SU-DHL-6 (cell line): ENCODE results near the gene ZBTB16.

Experiments used
- H2AFZ ChIP-seq: fragments of 200-600 bp; sonication (generic); 2 replicates; pipeline ENCODE4 v1.6.1; 2014; ENCODE audit warnings: low read depth, mild to moderate bottlenecking, moderate library complexity, mixed read lengths, antibody characterized with exemption, low read length; ENCODE audit not compliant: severe bottlenecking
- H3F3A ChIP-seq: fragments of 200-600 bp; shearing (Covaris generic); 2 replicates; pipeline ENCODE4 v1.6.0; 2016; ENCODE audit warnings: antibody characterized with exemption, mild to moderate bottlenecking; ENCODE audit not compliant: insufficient read depth
- H3K27ac ChIP-seq: fragments of 200-600 bp; sonication (generic); 2 replicates; pipeline ENCODE4 v1.5.1; 2016; ENCODE audit warnings: low read depth, mild to moderate bottlenecking, low read length, moderate library complexity, mixed read lengths
- H3K27me3 ChIP-seq: fragments of 200-600 bp; sonication (generic), shearing (Covaris generic); 2 replicates; pipeline ENCODE4 v1.6.0; 2014; ENCODE audit warnings: mild to moderate bottlenecking, low read length
- H3K36me3 ChIP-seq: fragments of 200-600 bp; sonication (generic); 2 replicates; pipeline ENCODE4 v1.6.1; 2014; ENCODE audit warnings: mild to moderate bottlenecking, low read length, mixed read lengths
- H3K4me2 ChIP-seq: fragments of 300-600, 200-600 bp; shearing (Covaris generic), sonication (generic); 2 replicates; pipeline ENCODE4 v1.6.0; 2014; ENCODE audit warnings: low read length, low read depth, mild to moderate bottlenecking; ENCODE audit not compliant: poor library complexity, severe bottlenecking
- H3K4me3 ChIP-seq: fragments of 200-600 bp; sonication (generic); 2 replicates; pipeline ENCODE4 v1.5.1; 2014; ENCODE audit warnings: antibody characterized with exemption, low read length, mild to moderate bottlenecking, mixed read lengths; ENCODE audit not compliant: insufficient read depth, poor library complexity, severe bottlenecking
- H3K79me2 ChIP-seq: fragments of 200-600 bp; sonication (generic); 2 replicates; pipeline ENCODE4 v1.6.1; 2014; ENCODE audit warnings: mild to moderate bottlenecking, low read length, moderate library complexity; ENCODE audit not compliant: insufficient read depth
- H3K9ac ChIP-seq: fragments of 200-600 bp; sonication (generic); 2 replicates; pipeline ENCODE4 v1.7.0; 2014; ENCODE audit warnings: mild to moderate bottlenecking, low read length
- H3K9me2 ChIP-seq: fragments of 200-600 bp; sonication (generic); replicated peaks from 2 replicates; pipeline ENCODE4 v1.6.1; 2014; ENCODE audit warnings: low read length; ENCODE audit not compliant: insufficient read depth
- H3K9me3 ChIP-seq: fragments of 200-600 bp; sonication (generic); 2 replicates; pipeline ENCODE4 v1.6.1; 2014; ENCODE audit warnings: low read length, mixed read lengths; ENCODE audit not compliant: insufficient read depth
- H4K20me1 ChIP-seq: fragments of 200-600 bp; sonication (generic); 2 replicates; pipeline ENCODE4 v1.6.1; 2014; ENCODE audit warnings: low read depth, mild to moderate bottlenecking, antibody characterized with exemption, low read length, moderate library complexity, mixed read lengths
- EZH2phosphoT487 ChIP-seq: fragments of 200-600 bp; sonication (generic), shearing (Covaris generic); conservative IDR thresholded peaks from 2 replicates; pipeline ENCODE4 v1.6.1; 2018; ENCODE audit warnings: mild to moderate bottlenecking, antibody characterized with exemption, low read length, moderate library complexity, mixed read lengths
- TF ChIP-seq, protein P1 (sequence below): fragments of 200-600 bp; sonication (generic); IDR thresholded peaks from one replicate; pipeline ENCODE4 v1.5.1; 2017; ENCODE audit warnings: antibody characterized with exemption, mild to moderate bottlenecking, low read length, moderate library complexity; ENCODE audit not compliant: insufficient read depth, poor library complexity, severe bottlenecking

Gene ZBTB16

DNA sequence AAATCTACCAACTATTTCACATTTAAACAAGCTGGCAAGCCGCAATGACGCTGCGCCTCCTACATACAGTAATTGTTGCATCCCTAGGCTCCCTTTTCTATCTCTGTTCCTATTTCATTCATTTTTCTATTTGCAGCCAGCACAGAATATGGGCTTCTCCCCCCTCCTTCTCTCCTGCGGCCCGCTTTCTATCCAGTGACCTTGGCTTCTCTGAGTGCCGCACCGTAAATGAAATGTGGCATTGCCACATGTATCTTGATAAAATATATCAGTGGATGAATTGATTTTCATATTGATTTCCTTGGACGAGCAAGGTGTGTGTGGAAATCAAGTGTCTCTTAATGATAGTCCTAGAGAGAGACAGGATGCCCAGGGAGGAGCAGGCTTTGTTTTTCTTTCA, 70.2 kb downstream of the ZBTB16 start:
- Histone ChIP-seq H3K4me2 (no peak overlapping the region), H3K36me3 (no peaks in the 10 kb centered on the region)

DNA sequence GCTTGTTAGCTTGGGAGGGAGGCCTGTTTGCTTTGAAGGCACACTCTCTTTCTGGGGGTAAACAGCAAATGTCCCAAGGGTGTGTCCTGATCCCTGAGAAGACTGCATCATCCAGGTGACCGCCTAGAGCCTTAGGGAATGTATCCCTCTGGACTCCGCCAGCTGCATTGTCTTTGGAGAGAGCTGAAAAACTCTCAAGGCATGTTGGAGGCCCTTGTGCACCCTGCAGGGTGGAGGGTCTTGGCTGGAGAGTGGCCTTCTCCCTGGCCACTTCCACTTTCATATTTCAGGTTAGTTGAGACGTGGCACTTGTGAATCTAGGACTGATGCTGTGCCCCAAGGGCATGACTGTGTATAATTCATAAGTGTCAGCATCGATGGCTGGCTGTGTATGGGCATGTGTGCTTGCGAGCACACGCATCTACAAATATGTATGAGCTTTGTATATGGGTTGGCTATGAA, 70.6 kb downstream of the ZBTB16 start:
- TF ChIP-seq, protein P1, sequence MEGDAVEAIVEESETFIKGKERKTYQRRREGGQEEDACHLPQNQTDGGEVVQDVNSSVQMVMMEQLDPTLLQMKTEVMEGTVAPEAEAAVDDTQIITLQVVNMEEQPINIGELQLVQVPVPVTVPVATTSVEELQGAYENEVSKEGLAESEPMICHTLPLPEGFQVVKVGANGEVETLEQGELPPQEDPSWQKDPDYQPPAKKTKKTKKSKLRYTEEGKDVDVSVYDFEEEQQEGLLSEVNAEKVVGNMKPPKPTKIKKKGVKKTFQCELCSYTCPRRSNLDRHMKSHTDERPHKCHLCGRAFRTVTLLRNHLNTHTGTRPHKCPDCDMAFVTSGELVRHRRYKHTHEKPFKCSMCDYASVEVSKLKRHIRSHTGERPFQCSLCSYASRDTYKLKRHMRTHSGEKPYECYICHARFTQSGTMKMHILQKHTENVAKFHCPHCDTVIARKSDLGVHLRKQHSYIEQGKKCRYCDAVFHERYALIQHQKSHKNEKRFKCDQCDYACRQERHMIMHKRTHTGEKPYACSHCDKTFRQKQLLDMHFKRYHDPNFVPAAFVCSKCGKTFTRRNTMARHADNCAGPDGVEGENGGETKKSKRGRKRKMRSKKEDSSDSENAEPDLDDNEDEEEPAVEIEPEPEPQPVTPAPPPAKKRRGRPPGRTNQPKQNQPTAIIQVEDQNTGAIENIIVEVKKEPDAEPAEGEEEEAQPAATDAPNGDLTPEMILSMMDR: no peak
- TF ChIP-seq EZH2phosphoT487: no peak
- no peak overlapping the region for H3K4me2 ChIP-seq
- no peaks in the 10 kb centered on the region for H3K9me3 ChIP-seq
- H3K79me2 ChIP-seq: no peaks in the 10 kb centered on the region
- H3K27me3 ChIP-seq: no peaks in the 10 kb centered on the region
- no peaks in the 10 kb centered on the region for H3F3A ChIP-seq
- H2AFZ ChIP-seq: no peak overlapping the region
- H3K9me2 ChIP-seq: no peaks in the 10 kb centered on the region
- H3K9ac ChIP-seq: no peak overlapping the region
- H4K20me1 ChIP-seq: no peaks in the 10 kb centered on the region
- no peak overlapping the region for H3K4me3 ChIP-seq
- no peak overlapping the region for H3K27ac ChIP-seq
- no peaks in the 10 kb centered on the region for H3K36me3 ChIP-seq

More for the DNA sequence above, 70.2 kb downstream of the ZBTB16 start:
- TF ChIP-seq, protein P1: no peak
- TF ChIP-seq EZH2phosphoT487: no peak
- no peaks in the 10 kb centered on the region for H3K79me2 ChIP-seq
- no peak overlapping the region for H3K9ac ChIP-seq
- H3K27me3 ChIP-seq: no peaks in the 10 kb centered on the region
- no peaks in the 10 kb centered on the region for H3K9me3 ChIP-seq
- H3F3A ChIP-seq: no peaks in the 10 kb centered on the region
- H2AFZ ChIP-seq: no peak overlapping the region
- H4K20me1 ChIP-seq: no peaks in the 10 kb centered on the region
- no peak overlapping the region for H3K27ac ChIP-seq
- no peaks in the 10 kb centered on the region for H3K9me2 ChIP-seq
- no peak overlapping the region for H3K4me3 ChIP-seq

DNA sequence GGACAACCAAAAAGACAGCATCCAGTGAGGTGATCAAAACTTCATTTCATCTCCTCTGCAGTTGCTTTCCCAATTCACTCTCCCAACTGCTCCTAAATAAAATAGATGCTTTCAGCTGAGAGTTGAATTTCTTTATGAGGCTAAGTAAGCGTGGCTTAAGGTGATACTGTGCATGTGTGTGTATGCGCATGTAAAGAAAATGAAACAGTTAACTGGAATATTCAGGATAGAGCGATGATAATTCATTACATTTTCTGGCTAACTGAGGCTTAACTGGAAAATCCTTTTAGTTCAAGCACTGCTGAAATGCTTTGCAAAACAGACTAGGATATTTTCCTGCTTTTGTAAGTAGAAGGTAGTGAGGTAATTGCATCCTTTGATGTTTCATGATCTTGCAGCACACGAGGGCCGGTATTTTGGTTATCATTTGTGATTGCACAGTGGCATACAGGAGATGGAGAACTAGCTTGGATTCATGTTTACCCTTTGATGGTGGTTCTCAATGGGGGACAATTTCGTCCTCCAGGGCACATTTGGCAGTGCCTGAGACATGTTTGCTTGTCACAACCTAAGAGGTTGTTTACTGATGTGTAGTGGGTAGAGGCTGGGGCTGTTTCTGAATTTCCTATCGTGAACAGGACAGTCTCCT, 71.2 kb downstream of the ZBTB16 start:
- Histone ChIP-seq H3K9ac (no peak overlapping the region), H3K27ac (no peak overlapping the region)

DNA sequence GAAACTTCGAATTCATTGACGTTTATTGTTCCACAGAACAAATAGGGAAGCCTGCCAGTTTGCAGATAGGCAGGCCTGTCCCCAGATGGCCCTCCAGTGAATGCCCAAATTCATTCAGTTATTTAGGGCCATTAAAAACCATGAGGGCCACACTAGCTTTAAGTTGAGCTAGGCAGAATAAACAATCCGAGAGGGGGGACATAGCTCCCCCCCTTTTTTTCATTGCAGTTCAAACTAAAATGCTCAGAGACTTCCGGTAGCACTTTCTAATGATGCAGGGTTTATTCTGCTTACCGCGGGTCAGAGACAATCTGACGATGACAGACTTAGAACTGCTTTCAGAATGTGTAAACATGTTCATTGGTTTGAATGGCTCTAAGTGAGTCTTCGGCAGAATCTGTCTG, 72.0 kb downstream of the ZBTB16 start:
- no peaks in the 10 kb centered on the region for H3K79me2 ChIP-seq
- no peak for TF ChIP-seq EZH2phosphoT487
- TF ChIP-seq, protein P1: no peak
- H3K27ac ChIP-seq: no peak overlapping the region
- no peaks in the 10 kb centered on the region for H3K36me3 ChIP-seq
- no peak overlapping the region for H3K4me2 ChIP-seq
- no peaks in the 10 kb centered on the region for H3F3A ChIP-seq
- no peaks in the 10 kb centered on the region for H3K27me3 ChIP-seq
- H3K9ac ChIP-seq: no peak overlapping the region
- H3K9me2 ChIP-seq: no peaks in the 10 kb centered on the region
- H3K9me3 ChIP-seq: no peaks in the 10 kb centered on the region
- H4K20me1 ChIP-seq: no peaks in the 10 kb centered on the region
- no peak overlapping the region for H3K4me3 ChIP-seq
- H2AFZ ChIP-seq: no peak overlapping the region

More for the DNA sequence above, 71.2 kb downstream of the ZBTB16 start:
- TF ChIP-seq EZH2phosphoT487: no peak
- no peaks in the 10 kb centered on the region for H3K9me2 ChIP-seq
- H3F3A ChIP-seq: no peaks in the 10 kb centered on the region
- H4K20me1 ChIP-seq: no peaks in the 10 kb centered on the region
- no peaks in the 10 kb centered on the region for H3K36me3 ChIP-seq
- no peaks in the 10 kb centered on the region for H3K79me2 ChIP-seq
- no peak overlapping the region for H2AFZ ChIP-seq
- H3K4me3 ChIP-seq: no peak overlapping the region
- no peaks in the 10 kb centered on the region for H3K9me3 ChIP-seq
- no peak overlapping the region for H3K4me2 ChIP-seq
- H3K27me3 ChIP-seq: no peaks in the 10 kb centered on the region
